DOHH2 (cell line): Measurements from ENCODE around the gene LITAF.

Experiments
- H3F3A ChIP-seq: fragments of 200-600 bp; sonication (generic), shearing (Covaris generic); 2 replicates; pipeline ENCODE4 v1.6.0; 2016; ENCODE audit warnings: antibody characterized with exemption, mild to moderate bottlenecking; ENCODE audit not compliant: control insufficient read depth, insufficient read depth
- H3K27ac ChIP-seq: fragments of 200-600 bp; sonication (generic); 2 replicates; pipeline ENCODE4 v1.5.1; 2014; ENCODE audit warnings: low read depth, mild to moderate bottlenecking, low read length, moderate library complexity
- H3K27me3 ChIP-seq: fragments of 200-600 bp; sonication (generic); 2 replicates; pipeline ENCODE4 v1.6.1; 2014; ENCODE audit warnings: mild to moderate bottlenecking, low read length, mixed read lengths; ENCODE audit not compliant: control insufficient read depth
- H3K36me3 ChIP-seq: fragments of 200-600 bp; sonication (generic); 2 replicates; pipeline ENCODE4 v1.6.1; 2014; ENCODE audit warnings: mild to moderate bottlenecking, low read length, moderate library complexity, mixed read lengths; ENCODE audit not compliant: control insufficient read depth
- H3K4me1 ChIP-seq: fragments of 200-600 bp; sonication (generic); 2 replicates; pipeline ENCODE4 v1.6.1; 2014; ENCODE audit warnings: mild to moderate bottlenecking, low read length, mixed read lengths; ENCODE audit not compliant: control insufficient read depth
- H3K4me2 ChIP-seq: fragments of 200-600 bp; sonication (generic); 2 replicates; pipeline ENCODE4 v1.6.0; 2014; ENCODE audit warnings: mild to moderate bottlenecking, low read length, moderate library complexity
- H3K4me3 ChIP-seq: fragments of 200-600 bp; sonication (generic); 2 replicates; pipeline ENCODE4 v1.5.1; 2014; ENCODE audit warnings: mild to moderate bottlenecking, low read length, mixed read lengths
- H3K79me2 ChIP-seq: fragments of 200-600 bp; sonication (generic); 2 replicates; pipeline ENCODE4 v1.6.1; 2014; ENCODE audit warnings: mild to moderate bottlenecking, low read length, mixed read lengths; ENCODE audit not compliant: control insufficient read depth
- H3K9me2 ChIP-seq: fragments of 200-600 bp; sonication (generic); replicated peaks from 2 replicates; pipeline ENCODE4 v1.6.1; 2014; ENCODE audit warnings: mild to moderate bottlenecking, low read length, mixed read lengths; ENCODE audit not compliant: control insufficient read depth
- H3K9me3 ChIP-seq: fragments of 200-600 bp; sonication (generic); 2 replicates; pipeline ENCODE4 v1.6.1; 2014; ENCODE audit warnings: antibody characterized with exemption, low read length, mixed read lengths; ENCODE audit not compliant: control insufficient read depth, insufficient read depth
- H4K20me1 ChIP-seq: fragments of 200-600 bp; sonication (generic); 2 replicates; pipeline ENCODE4 v1.6.0; 2014; ENCODE audit warnings: low read depth, mild to moderate bottlenecking, antibody characterized with exemption, low read length, moderate library complexity; ENCODE audit not compliant: control insufficient read depth, insufficient read depth
- EZH2phosphoT487 ChIP-seq: fragments of 200-600 bp; sonication (generic); IDR thresholded peaks from 2 replicates; pipeline ENCODE4 v1.6.1; 2017; ENCODE audit warnings: borderline replicate concordance, mild to moderate bottlenecking, antibody characterized with exemption, low read length, moderate library complexity, mixed read lengths
- TF ChIP-seq, protein P1 (sequence below): fragments of 200-600 bp; sonication (generic); IDR thresholded peaks from one replicate; pipeline ENCODE4 v1.5.1; 2014; ENCODE audit warnings: antibody characterized with exemption, mild to moderate bottlenecking, low read depth, low read length; ENCODE audit not compliant: poor library complexity, severe bottlenecking

Gene LITAF

GRCh38 chr16:11603331-11603750 is 16.6 kb upstream of the LITAF start:
- TF ChIP-seq, protein P1, sequence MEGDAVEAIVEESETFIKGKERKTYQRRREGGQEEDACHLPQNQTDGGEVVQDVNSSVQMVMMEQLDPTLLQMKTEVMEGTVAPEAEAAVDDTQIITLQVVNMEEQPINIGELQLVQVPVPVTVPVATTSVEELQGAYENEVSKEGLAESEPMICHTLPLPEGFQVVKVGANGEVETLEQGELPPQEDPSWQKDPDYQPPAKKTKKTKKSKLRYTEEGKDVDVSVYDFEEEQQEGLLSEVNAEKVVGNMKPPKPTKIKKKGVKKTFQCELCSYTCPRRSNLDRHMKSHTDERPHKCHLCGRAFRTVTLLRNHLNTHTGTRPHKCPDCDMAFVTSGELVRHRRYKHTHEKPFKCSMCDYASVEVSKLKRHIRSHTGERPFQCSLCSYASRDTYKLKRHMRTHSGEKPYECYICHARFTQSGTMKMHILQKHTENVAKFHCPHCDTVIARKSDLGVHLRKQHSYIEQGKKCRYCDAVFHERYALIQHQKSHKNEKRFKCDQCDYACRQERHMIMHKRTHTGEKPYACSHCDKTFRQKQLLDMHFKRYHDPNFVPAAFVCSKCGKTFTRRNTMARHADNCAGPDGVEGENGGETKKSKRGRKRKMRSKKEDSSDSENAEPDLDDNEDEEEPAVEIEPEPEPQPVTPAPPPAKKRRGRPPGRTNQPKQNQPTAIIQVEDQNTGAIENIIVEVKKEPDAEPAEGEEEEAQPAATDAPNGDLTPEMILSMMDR = no peak
- no peak for TF ChIP-seq EZH2phosphoT487
- H4K20me1 ChIP-seq = no peaks in the 10 kb centered on the region
- H3K4me1 ChIP-seq = peaks cover 44% of the 10 kb centered on the region
- peaks cover 2% of the 10 kb centered on the region; the same call in 1 of the 2 replicates for H3K36me3 ChIP-seq
- no peaks in the 10 kb centered on the region for H3K9me2 ChIP-seq
- peak overlapping the region; percentile 76 for H3K4me2 ChIP-seq
- H3K27me3 ChIP-seq = no peaks in the 10 kb centered on the region
- 0 out of 2 replicates have a peak overlapping the region, but pooled peaks have one; percentile 23 for H3K4me3 ChIP-seq
- H3K79me2 ChIP-seq = no peaks in the 10 kb centered on the region
- H3K9me3 ChIP-seq = no peaks in the 10 kb centered on the region
- peak overlapping the region; percentile 89 for H3K27ac ChIP-seq
- H3F3A ChIP-seq = peaks cover 8% of the 10 kb centered on the region; the same call in 1 of the 2 replicates

GRCh38 chr16:11602321-11602720 is 15.6 kb upstream of the LITAF start:
- Histone ChIP-seq H3K4me3 (peak overlapping the region; percentile 23), H3K4me2 (peak overlapping the region; percentile 76), H3K36me3 (peaks cover 2% of the 10 kb centered on the region; the same call in 1 of the 2 replicates), H3K27me3 (no peaks in the 10 kb centered on the region), H3K9me3 (no peaks in the 10 kb centered on the region), H3K4me1 (peaks cover 54% of the 10 kb centered on the region), H3K9me2 (no peaks in the 10 kb centered on the region), H3F3A (peaks cover 12% of the 10 kb centered on the region; the same call in 1 of the 2 replicates), H3K79me2 (no peaks in the 10 kb centered on the region), H4K20me1 (no peaks in the 10 kb centered on the region), H3K27ac (peak overlapping the region; percentile 89)
- TF ChIP-seq, protein P1 = no peak
- no peak for TF ChIP-seq EZH2phosphoT487

- Histone ChIP-seq H3K4me3 (peak overlapping the region; percentile 56), H3K27ac (peak overlapping the region; percentile 89)
These were observed 15.2 kb upstream of the LITAF start for GRCh38 chr16:11601911-11602310.

More at GRCh38 chr16:11601911-11602310, 15.2 kb upstream of the LITAF start:
- peaks cover 2% of the 10 kb centered on the region; the same call in 1 of the 2 replicates for H3K36me3 ChIP-seq
- H3K9me2 ChIP-seq = no peaks in the 10 kb centered on the region
- H3K9me3 ChIP-seq = no peaks in the 10 kb centered on the region
- H3K4me2 ChIP-seq = peak overlapping the region; percentile 76
- H3K27me3 ChIP-seq = no peaks in the 10 kb centered on the region
- H4K20me1 ChIP-seq = no peaks in the 10 kb centered on the region
- no peaks in the 10 kb centered on the region for H3K79me2 ChIP-seq
- peaks cover 16% of the 10 kb centered on the region for H3F3A ChIP-seq
- H3K4me1 ChIP-seq = peaks cover 58% of the 10 kb centered on the region
- no peak for TF ChIP-seq EZH2phosphoT487
- TF ChIP-seq, protein P1 = no peak
